ENCODE measurements around the gene PTK7.
A peak's percentile ranks its signal among the peaks of the same experiment; 100 is the strongest.

Gene PTK7

DNA sequence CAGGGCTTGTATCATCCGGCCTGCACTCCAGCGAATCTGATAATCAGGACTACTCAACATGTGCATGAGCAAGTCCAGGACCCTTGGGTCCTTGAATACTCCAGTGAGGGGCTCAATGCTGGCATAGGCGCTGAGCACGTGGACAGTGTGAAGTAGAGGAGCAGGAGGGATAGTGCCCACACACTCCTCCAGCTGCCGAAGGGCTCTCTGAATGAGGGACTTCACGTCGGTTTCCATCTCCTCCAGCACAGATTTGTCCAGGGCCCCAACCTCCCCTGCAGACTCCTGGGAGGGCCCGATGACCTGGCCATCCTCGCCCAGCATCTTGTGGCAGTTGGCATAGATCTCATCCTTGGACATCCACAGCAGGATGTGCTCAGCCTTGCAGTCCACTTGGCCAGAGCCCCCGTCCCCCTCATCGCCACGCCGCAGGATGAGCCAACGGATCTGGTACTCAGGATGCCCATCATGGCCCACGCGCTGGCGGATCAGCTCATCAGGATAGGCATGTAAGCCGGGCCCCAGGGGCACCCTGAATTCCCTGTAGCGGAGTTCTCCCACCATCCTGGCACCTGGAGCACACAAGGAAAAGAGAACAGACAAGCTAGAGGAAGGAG is 23.8 kb upstream of the PTK7 start:
- H4K20me1 ChIP-seq (ENCODE audit: low read depth, low read length) = no peaks in the 10 kb centered on the region
- H3K36me3 ChIP-seq (ENCODE audit: low read length) = no peaks in the 10 kb centered on the region
- H3K9ac ChIP-seq (ENCODE audit: low read length) = peak overlapping the region; percentile 85; the same call in 1 of the 2 replicates
- no peak overlapping the region for H3K4me3 ChIP-seq (ENCODE audit: insufficient read depth, low read length, poor library complexity, severe bottlenecking)
- no peaks in the 10 kb centered on the region for H3K27me3 ChIP-seq (ENCODE audit: low read length)
- TF ChIP-seq CTCF (IDR thresholded peaks at IDR 0.05; ENCODE audit: insufficient read depth, low read length, poor library complexity, severe bottlenecking) (no peak), EZH2phosphoT487 (conservative IDR thresholded peaks at IDR 0.05; ENCODE audit: low read length) (no peak)
- H3F3A ChIP-seq (ENCODE audit: insufficient read depth) = peaks cover 9% of the 10 kb centered on the region; the same call in 1 of the 2 replicates
- peak overlapping the region; percentile 80 for H3K4me2 ChIP-seq (ENCODE audit: low read depth, low read length, poor library complexity, severe bottlenecking)
- H2AFZ ChIP-seq (ENCODE audit: low read depth, low read length, severe bottlenecking) = no peak overlapping the region
- no peak overlapping the region for H3K27ac ChIP-seq (ENCODE audit: low read depth, low read length)
- H3K79me2 ChIP-seq (ENCODE audit: insufficient read depth, low read length) = no peaks in the 10 kb centered on the region; the same call in 1 of the 2 replicates
- H3K9me2 ChIP-seq (replicated peaks; ENCODE audit: insufficient read depth, low read length) = no peaks in the 10 kb centered on the region
- H3K9me3 ChIP-seq (ENCODE audit: insufficient read depth, low read length) = no peaks in the 10 kb centered on the region

- peak overlapping the region; percentile 76 for H3K4me3 ChIP-seq (ENCODE audit: insufficient read depth, low read length, poor library complexity, severe bottlenecking)
- H3K9me2 ChIP-seq (replicated peaks; ENCODE audit: insufficient read depth, low read length) = no peaks in the 10 kb centered on the region
- H3K27me3 ChIP-seq (ENCODE audit: low read length) = no peaks in the 10 kb centered on the region
- peak overlapping the region; percentile 70 for H2AFZ ChIP-seq (ENCODE audit: low read depth, low read length, severe bottlenecking)
- H3K9me3 ChIP-seq (ENCODE audit: insufficient read depth, low read length) = no peaks in the 10 kb centered on the region
- H4K20me1 ChIP-seq (ENCODE audit: low read depth, low read length) = no peaks in the 10 kb centered on the region
- TF ChIP-seq EZH2phosphoT487 (conservative IDR thresholded peaks at IDR 0.05; ENCODE audit: low read length) = no peak
- TF ChIP-seq CTCF (IDR thresholded peaks at IDR 0.05; ENCODE audit: insufficient read depth, low read length, poor library complexity, severe bottlenecking) = no peak
- peaks cover 3% of the 10 kb centered on the region for H3K79me2 ChIP-seq (ENCODE audit: insufficient read depth, low read length)
- H3K9ac ChIP-seq (ENCODE audit: low read length) = peak overlapping the region; percentile 85
- H3F3A ChIP-seq (ENCODE audit: insufficient read depth) = 0 out of 2 replicates have a peak, but pooled peaks cover 4% of the 10 kb centered on the region
- peak overlapping the region; percentile 62 for H3K27ac ChIP-seq (ENCODE audit: low read depth, low read length)
- peak overlapping the region; percentile 80 for H3K4me2 ChIP-seq (ENCODE audit: low read depth, low read length, poor library complexity, severe bottlenecking)
- no peaks in the 10 kb centered on the region for H3K36me3 ChIP-seq (ENCODE audit: low read length)
Measured at GRCh38 chr6:43052842-43053544, 23.1 kb upstream of the PTK7 start.

- peak within 1 kb of the TSS; percentile 70 for H2AFZ ChIP-seq (ENCODE audit: low read depth, low read length, severe bottlenecking)
- H3K36me3 ChIP-seq (ENCODE audit: low read length) = no peaks in the 10 kb centered on the region
Measured at GRCh38 chr6:43053545-43054205, 22.4 kb upstream of the PTK7 start, which contains the start of gene CUL7. Gene CUL7, minus strand, starts transcription at chr6:43053851. Its CDS starts 1,063 bp downstream, at chr6:43052788.

More at GRCh38 chr6:43053545-43054205, 22.4 kb upstream of the PTK7 start, which contains the start of gene CUL7:
- Histone ChIP-seq H3K4me2 (ENCODE audit: low read depth, low read length, poor library complexity, severe bottlenecking) (peak within 1 kb of the TSS; percentile 80), H4K20me1 (ENCODE audit: low read depth, low read length) (no peaks in the 10 kb centered on the region), H3F3A (ENCODE audit: insufficient read depth) (0 out of 2 replicates have a peak, but pooled peaks cover 4% of the 10 kb centered on the region), H3K9me2 (replicated peaks; ENCODE audit: insufficient read depth, low read length) (no peaks in the 10 kb centered on the region), H3K27ac (ENCODE audit: low read depth, low read length) (peak within 1 kb of the TSS; percentile 62), H3K79me2 (ENCODE audit: insufficient read depth, low read length) (peaks cover 10% of the 10 kb centered on the region), H3K4me3 (ENCODE audit: insufficient read depth, low read length, poor library complexity, severe bottlenecking) (peak within 1 kb of the TSS; percentile 76), H3K27me3 (ENCODE audit: low read length) (no peaks in the 10 kb centered on the region), H3K9me3 (ENCODE audit: insufficient read depth, low read length) (no peaks in the 10 kb centered on the region), H3K9ac (ENCODE audit: low read length) (peak within 1 kb of the TSS; percentile 85)
- TF ChIP-seq EZH2phosphoT487 (conservative IDR thresholded peaks at IDR 0.05; ENCODE audit: low read length) (no peak), CTCF (IDR thresholded peaks at IDR 0.05; ENCODE audit: insufficient read depth, low read length, poor library complexity, severe bottlenecking) (no peak)

All from SU-DHL-6 (cell line).